Measurements from ENCODE around the gene FAM117A. TPM values are rescaled to one million over a fixed set of nuclear protein-coding genes. Genes with fewer than 3 reads are reported as not detected.
A peak's percentile ranks its signal among the peaks of the same experiment; 100 is the strongest.

FAM117A gene
- total and polyA plus RNA-seq, 2 donors (not counting 3 experiments of a cell fraction or from before 2014, with no cell fraction given): 12.2 to 24.1 TPM

DNA sequence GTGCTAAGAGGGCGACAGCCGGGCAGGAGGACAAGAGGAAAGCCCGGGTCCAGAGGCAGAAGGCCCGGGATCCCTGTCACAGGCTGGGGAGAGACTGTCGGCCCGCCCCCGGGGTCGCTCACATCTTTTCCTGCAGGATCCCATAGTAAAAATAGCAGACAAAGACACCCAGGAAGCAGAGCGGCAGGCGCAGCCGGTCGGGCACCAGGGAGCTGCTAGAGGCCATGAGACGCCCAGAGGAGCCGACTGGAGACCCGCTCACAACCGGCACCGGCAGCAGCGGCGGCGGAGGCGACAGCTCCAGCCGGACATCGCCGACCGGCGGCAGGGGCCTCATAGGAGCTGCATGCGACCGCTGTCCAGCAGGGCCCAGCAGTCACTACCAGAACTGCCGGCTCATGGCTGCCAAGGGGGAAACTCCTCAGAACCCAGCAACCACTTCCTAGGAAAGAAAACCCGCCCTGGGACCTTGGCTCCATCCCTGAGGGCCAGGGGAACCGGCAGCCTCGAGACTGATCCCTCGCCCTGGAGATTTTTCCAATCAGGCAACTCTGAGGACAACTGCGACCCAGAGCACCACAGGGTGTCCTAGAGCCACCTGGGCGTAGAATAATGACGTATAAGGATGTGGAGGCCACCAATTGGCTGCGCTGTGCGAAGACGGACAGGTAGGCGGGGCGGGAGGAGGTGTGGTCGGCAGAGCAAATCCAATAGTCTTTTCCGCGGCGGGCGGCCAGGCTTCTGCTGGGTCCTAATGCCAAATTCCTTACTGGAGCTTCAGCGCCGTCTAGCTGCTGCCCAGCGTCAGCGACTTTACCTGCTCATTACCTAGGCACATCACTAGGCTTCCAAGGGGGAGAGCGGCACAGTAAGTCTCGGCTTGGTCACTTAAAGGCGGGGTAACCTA, 56.1 kb downstream of the FAM117A start, which contains the start of gene SLC35B1:
SLC35B1 (minus strand) TSS at position 357 of the 907 bp plus-strand sequence; CDS start at position 226, 131 bp downstream.
- DNase-seq (ENCODE audit: low read depth, low spot score): peak; percentile 100
- Histone ChIP-seq H3K4me2 (ENCODE audit: insufficient read depth, low read length) (peak within 1 kb of the TSS; percentile 94), H3K4me1 (ENCODE audit: control insufficient read depth, extremely low read depth, insufficient read depth, low read length) (peaks cover 33% of the 10 kb centered on the region), H3K4me3 (replicated peaks in 1 of 3; ENCODE audit: insufficient read depth in 1 of 3, low read depth in 1 of 3, low read length in 3 of 3) (peak within 1 kb of the TSS; percentile 84 to 93 (median 84)), H3K79me2 (ENCODE audit: control insufficient read depth, insufficient read depth, low read length) (peaks cover 13% of the 10 kb centered on the region), H3K9me1 (replicated peaks; ENCODE audit: control insufficient read depth, extremely low read depth, insufficient read depth, low read length) (no peaks in the 10 kb centered on the region), H3K27ac (ENCODE audit: insufficient read depth, low read depth, low read length) (peak within 1 kb of the TSS; percentile 97), H4K20me1 (replicated peaks; ENCODE audit: control insufficient read depth, extremely low read depth, insufficient read depth, low read length) (no peaks in the 10 kb centered on the region), H3K36me3 (ENCODE audit: control insufficient read depth in 2 of 2, extremely low read depth in 1 of 2, insufficient read depth in 2 of 2, low read length in 2 of 2) (peaks cover 18 to 24% of the 10 kb centered on the region in 2 experiments), H2AFZ (ENCODE audit: low read depth, low read length) (peak within 1 kb of the TSS; percentile 85), H3K9me3 (replicated peaks; ENCODE audit: control insufficient read depth, insufficient read depth, low read length) (no peaks in the 10 kb centered on the region), H3K27me3 (ENCODE audit: control insufficient read depth in 2 of 2, insufficient read depth in 2 of 2, low read length in 2 of 2) (no peaks in the 10 kb centered on the region), H3K9ac (replicated peaks; ENCODE audit: extremely low read depth, insufficient read depth, low read length) (peak within 1 kb of the TSS; percentile 98)
- peak; percentile 97 for FAIRE-seq
- dilution Hi-C loops (cut with MboI; ENCODE audit: extremely low pct_ligation_motif_present, low sequenced_read_pairs) (no loop called here), intact Hi-C loops (cut with micrococcal nuclease) (loop anchor here (1.0 to 2.0 kb wide), 8 partner anchors 31 to 290 kb away; partner anchors contain the start of genes FAM117A and KAT7)
- BruUV-seq (replicated peaks): no TSS peak
- POLR2A ChIA-PET: interaction anchor here (0.8 to 2.9 kb wide), 5 partner anchors 55 to 83 kb away, joined by 3 to 21 read pairs (median 8); partner anchors contain the start of genes FAM117A and KAT7
- CTCF ChIA-PET: interaction anchor here (0.7 to 24.3 kb wide), 36 partner anchors 12 to 293 kb away, joined by 3 to 786 read pairs (median 5); partner anchors contain the start of genes FAM117A, KAT7, NXPH3 and PHB1
- peak; percentile 66 for TF ChIP-seq POLR2A (IDR thresholded peaks at IDR 0.05; ENCODE audit: low read depth, low read length)
- no peak for TF ChIP-seq FOS (IDR thresholded peaks at IDR 0.05; ENCODE audit: borderline replicate concordance, insufficient read depth, low read length)
- no peak for TF ChIP-seq GATA2 (IDR thresholded peaks at IDR 0.05; ENCODE audit: insufficient read depth, insufficient read length, low read depth, low read length)
- TF ChIP-seq, protein P1, sequence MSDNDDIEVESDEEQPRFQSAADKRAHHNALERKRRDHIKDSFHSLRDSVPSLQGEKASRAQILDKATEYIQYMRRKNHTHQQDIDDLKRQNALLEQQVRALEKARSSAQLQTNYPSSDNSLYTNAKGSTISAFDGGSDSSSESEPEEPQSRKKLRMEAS (IDR thresholded peaks at IDR 0.05; ENCODE audit: insufficient read depth, insufficient read length): peak; percentile 15
- TF ChIP-seq, protein P2, sequence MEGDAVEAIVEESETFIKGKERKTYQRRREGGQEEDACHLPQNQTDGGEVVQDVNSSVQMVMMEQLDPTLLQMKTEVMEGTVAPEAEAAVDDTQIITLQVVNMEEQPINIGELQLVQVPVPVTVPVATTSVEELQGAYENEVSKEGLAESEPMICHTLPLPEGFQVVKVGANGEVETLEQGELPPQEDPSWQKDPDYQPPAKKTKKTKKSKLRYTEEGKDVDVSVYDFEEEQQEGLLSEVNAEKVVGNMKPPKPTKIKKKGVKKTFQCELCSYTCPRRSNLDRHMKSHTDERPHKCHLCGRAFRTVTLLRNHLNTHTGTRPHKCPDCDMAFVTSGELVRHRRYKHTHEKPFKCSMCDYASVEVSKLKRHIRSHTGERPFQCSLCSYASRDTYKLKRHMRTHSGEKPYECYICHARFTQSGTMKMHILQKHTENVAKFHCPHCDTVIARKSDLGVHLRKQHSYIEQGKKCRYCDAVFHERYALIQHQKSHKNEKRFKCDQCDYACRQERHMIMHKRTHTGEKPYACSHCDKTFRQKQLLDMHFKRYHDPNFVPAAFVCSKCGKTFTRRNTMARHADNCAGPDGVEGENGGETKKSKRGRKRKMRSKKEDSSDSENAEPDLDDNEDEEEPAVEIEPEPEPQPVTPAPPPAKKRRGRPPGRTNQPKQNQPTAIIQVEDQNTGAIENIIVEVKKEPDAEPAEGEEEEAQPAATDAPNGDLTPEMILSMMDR (IDR thresholded peaks at IDR 0.05; ENCODE audit: extremely low read depth in 1 of 2, insufficient read depth in 1 of 2, low read depth in 1 of 2, low read length in 2 of 2): peak; percentile 86 to 91
- peak; percentile 67 for TF ChIP-seq POLR2AphosphoS5 (IDR thresholded peaks at IDR 0.05; ENCODE audit: insufficient read depth, low read depth, low read length)
- no peak for TF ChIP-seq EZH2 (IDR thresholded peaks at IDR 0.05; ENCODE audit: borderline replicate concordance, low read depth, low read length, severe bottlenecking)
- no peak for TF ChIP-seq JUN (IDR thresholded peaks at IDR 0.05; ENCODE audit: borderline replicate concordance, insufficient read depth, insufficient read length, low read depth)
- no peak for TF ChIP-seq MYC (IDR thresholded peaks at IDR 0.05; ENCODE audit: low read depth, low read length)

Data from endothelial cell of umbilical vein (primary cell).